Measurements from ENCODE around the gene NRIP3. TPM values are rescaled to one million over a fixed set of nuclear protein-coding genes. Genes with fewer than 3 reads are reported as not detected.
"Not testable (repeated sequence)": the region's sequence is repeated elsewhere in the genome, so short reads cannot be mapped to it uniquely, and the experiment has no call there.

Gene NRIP3
- total RNA-seq, 4 donors from 2014 or later, result 0.29 to 6.8 (median 3.8) TPM

DNA sequence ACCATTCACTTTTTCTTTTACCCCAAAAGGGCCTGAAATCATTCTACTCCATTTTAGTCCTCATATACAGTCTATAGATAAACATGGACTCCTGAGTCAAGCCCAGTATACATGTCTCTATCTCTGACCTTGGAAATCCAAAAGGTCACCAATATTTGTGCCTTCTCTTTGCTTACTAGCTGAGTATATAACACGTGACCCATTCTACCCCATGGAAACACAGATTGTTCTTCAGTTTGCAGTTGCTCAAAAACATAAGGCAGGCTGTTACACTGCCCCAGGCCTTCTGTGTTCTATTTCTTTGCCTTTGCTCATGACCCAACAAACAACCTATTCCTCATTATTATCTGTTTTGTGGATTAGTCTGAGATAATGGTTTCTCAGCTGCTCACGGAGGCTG lies 5.8 kb downstream of the NRIP3 start:
- Histone ChIP-seq H3K27ac (no peak overlapping the region), H3K27me3 (no peaks in the 10 kb centered on the region), H3K36me3 (no peaks in the 10 kb centered on the region), H3K9me3 (no peaks in the 10 kb centered on the region), H3K4me3 (no peak overlapping the region), H3K4me1 (peaks cover 0 to 2% of the 10 kb centered on the region in 2 donors)
- TF ChIP-seq CTCF (IDR thresholded peaks at IDR 0.05) (no peak), POLR2A (IDR thresholded peaks at IDR 0.05) (no peak)
- intact Hi-C loops (cut with DNase I; ENCODE audit: low total_unique reads), result no loop called here
- no peak for DNase-seq

DNA sequence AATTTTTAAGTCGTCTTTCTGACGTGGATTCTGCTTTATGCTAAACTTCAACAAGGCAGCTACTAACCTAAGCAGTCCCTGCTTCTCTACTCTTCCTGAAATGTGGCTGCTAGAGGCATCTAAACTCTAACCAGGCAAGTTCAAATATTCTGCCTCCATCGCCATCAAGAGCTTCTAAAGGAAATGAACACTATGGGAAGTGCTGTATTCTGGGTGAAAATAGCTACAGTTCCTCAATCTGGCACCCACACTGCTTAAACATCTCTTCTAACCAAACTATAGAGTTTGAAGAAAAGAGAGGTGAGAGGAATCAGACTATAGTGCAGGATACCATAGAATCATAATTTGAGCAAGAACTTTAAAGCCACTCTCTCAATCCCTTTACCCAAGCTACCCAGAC lies 6.3 kb downstream of the NRIP3 start:
- no peak overlapping the region for H3K27ac ChIP-seq
- H3K9me3 ChIP-seq, result no peaks in the 10 kb centered on the region
- H3K4me1 ChIP-seq, result no peaks in the 10 kb centered on the region
- intact Hi-C loops (cut with DNase I; ENCODE audit: low total_unique reads), result no loop called here
- no peak overlapping the region for H3K4me3 ChIP-seq
- no peaks in the 10 kb centered on the region for H3K27me3 ChIP-seq
- no peaks in the 10 kb centered on the region for H3K36me3 ChIP-seq
- TF ChIP-seq POLR2A (IDR thresholded peaks at IDR 0.05) (no peak), CTCF (IDR thresholded peaks at IDR 0.05) (no peak)
- DNase-seq, result no peak

- no peaks in the 10 kb centered on the region for H3K9me3 ChIP-seq
- H3K4me1 ChIP-seq, result no peaks in the 10 kb centered on the region
- H3K36me3 ChIP-seq, result no peaks in the 10 kb centered on the region
- no peaks in the 10 kb centered on the region for H3K27me3 ChIP-seq
- no peak overlapping the region for H3K4me3 ChIP-seq
- no peak overlapping the region for H3K27ac ChIP-seq
- DNase-seq, result no peak
- TF ChIP-seq POLR2A (IDR thresholded peaks at IDR 0.05) (no peak), CTCF (IDR thresholded peaks at IDR 0.05) (no peak)
- intact Hi-C loops (cut with DNase I; ENCODE audit: low total_unique reads), result no loop called here
Measured at GRCh38 chr11:8989453-8989852, 14.3 kb downstream of the NRIP3 start.

- DNase-seq, result no peak
- Histone ChIP-seq H3K36me3 (no peaks in the 10 kb centered on the region), H3K27me3 (no peaks in the 10 kb centered on the region), H3K4me1 (no peaks in the 10 kb centered on the region), H3K27ac (no peak overlapping the region), H3K9me3 (no peaks in the 10 kb centered on the region), H3K4me3 (no peak overlapping the region)
- intact Hi-C loops (cut with DNase I; ENCODE audit: low total_unique reads), result no loop called here
- TF ChIP-seq POLR2A (IDR thresholded peaks at IDR 0.05) (no peak), CTCF (IDR thresholded peaks at IDR 0.05) (no peak)
Measured at GRCh38 chr11:8988329-8989234, 15.2 kb downstream of the NRIP3 start.

GRCh38 chr11:8987446-8987845 lies 16.4 kb downstream of the NRIP3 start:
- no peak for DNase-seq

DNA sequence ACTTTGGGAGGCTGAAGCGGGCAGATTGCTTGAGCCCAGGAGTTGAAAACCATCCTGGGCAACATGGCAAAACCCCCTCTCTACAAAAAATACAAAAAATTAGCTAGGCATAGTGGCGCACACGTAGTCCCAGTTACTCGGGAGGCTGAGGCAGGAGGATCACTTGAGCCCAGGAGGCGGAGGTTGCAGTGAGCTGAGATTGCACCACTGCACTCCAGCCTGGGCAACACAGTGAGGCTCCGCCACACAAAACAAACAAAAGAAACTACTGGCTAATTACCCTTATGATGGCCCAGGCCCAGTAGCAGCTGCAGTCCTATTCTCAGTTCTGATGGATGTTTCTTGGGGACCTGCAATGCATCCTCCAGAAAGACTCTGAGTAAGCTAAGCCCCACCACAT lies 17.0 kb downstream of the NRIP3 start:
- DNase-seq; intact Hi-C loops (cut with DNase I; ENCODE audit: low total_unique reads); H3K4me3 ChIP-seq; H3K36me3 ChIP-seq; H3K9me3 ChIP-seq; H3K27me3 ChIP-seq; H3K27ac ChIP-seq; H3K4me1 ChIP-seq: not testable (repeated sequence)

More at GRCh38 chr11:8987446-8987845, 16.4 kb downstream of the NRIP3 start:
- TF ChIP-seq CTCF (IDR thresholded peaks at IDR 0.05), result no peak
- no peak for TF ChIP-seq POLR2A (IDR thresholded peaks at IDR 0.05)
- no peaks in the 10 kb centered on the region for H3K4me1 ChIP-seq
- no peaks in the 10 kb centered on the region for H3K9me3 ChIP-seq
- H3K36me3 ChIP-seq, result no peaks in the 10 kb centered on the region
- intact Hi-C loops (cut with DNase I; ENCODE audit: low total_unique reads), result no loop called here
- no peak overlapping the region for H3K4me3 ChIP-seq
- H3K27ac ChIP-seq, result no peak overlapping the region
- no peaks in the 10 kb centered on the region for H3K27me3 ChIP-seq

Measured in uterus (tissue), 4 donors.